Heart left ventricle (tissue), 16 donors: ENCODE results near the gene EMC8. TPM values are rescaled to one million over a fixed set of nuclear protein-coding genes. Genes with fewer than 3 reads are reported as not detected.
A peak's percentile ranks its signal among the peaks of the same experiment; 100 is the strongest.

ENCODE experiments used
- ATAC-seq, 4 donors: fragments of 200-7000 bp; cut with Tn5 transposase; one replicate each; pipeline ENCODE4 v1.9.1; 2020 to 2022; ENCODE audit warnings: moderate library complexity in 4 of 4, mild to moderate bottlenecking in 3 of 4, moderate number of reproducible peaks in 1 of 4
- DNase-seq, 5 donors: peaks; one replicate each; pipeline ENCODE4 v3.0.0-alpha.2; 2020
- H3K27ac ChIP-seq, 12 donors: fragments of 200-600 bp; sonication (generic) in 4 of 12; one replicate each; pipeline versions ENCODE4 v1.5.0 to v1.8.0; 2016 to 2022; ENCODE audit warnings: mild to moderate bottlenecking in 2 of 12
- H3K27me3 ChIP-seq, 9 donors: fragments of 200-600 bp; sonication (generic) in 2 of 9; one replicate each; pipeline versions ENCODE4 v1.5.1 to v1.8.0; 2016 to 2022; ENCODE audit warnings: mild to moderate bottlenecking in 3 of 9
- H3K36me3 ChIP-seq, 9 donors: fragments of 200-600 bp; sonication (generic) in 2 of 9; one replicate each; pipeline versions ENCODE4 v1.5.0 to v1.8.0; 2018 to 2022; ENCODE audit warnings: mild to moderate bottlenecking in 2 of 9
- H3K4me1 ChIP-seq, 12 donors: fragments of 200-600 bp; sonication (generic) in 4 of 12; one replicate each; pipeline versions ENCODE4 v1.5.0 to v1.8.0; 2016 to 2022; ENCODE audit warnings: mild to moderate bottlenecking in 3 of 12
- H3K4me3 ChIP-seq, 12 donors: fragments of 200-600 bp; sonication (generic) in 4 of 12; one replicate each; pipeline versions ENCODE4 v1.5.0 to v1.8.0; 2017 to 2022; ENCODE audit warnings: mild to moderate bottlenecking in 9 of 12, moderate library complexity in 4 of 12
- H3K9me3 ChIP-seq, 12 donors: fragments of 200-600 bp; sonication (generic) in 4 of 12; one replicate each; pipeline versions ENCODE4 v1.5.0 to v1.8.0; 2016 to 2022; ENCODE audit warnings: mild to moderate bottlenecking in 1 of 12
- CTCF ChIP-seq, 12 donors: fragments of 200-600 bp; sonication (generic) in 4 of 12; IDR thresholded peaks; one replicate each; pipeline versions ENCODE4 v1.5.0 to v1.8.0; 2018 to 2022; ENCODE audit warnings: antibody characterized with exemption in 12 of 12, mild to moderate bottlenecking in 5 of 12
- POLR2A ChIP-seq, 2 donors: fragments of 450-650 bp; IDR thresholded peaks; one replicate each; pipeline ENCODE4 v1.6.1; 2017; ENCODE audit warnings: antibody characterized with exemption in 2 of 2, mild to moderate bottlenecking in 2 of 2, moderate library complexity in 2 of 2
- WGBS, 4 donors: extraction: QIAGEN DNeasy Blood & Tissue Kit in 2 of 4; methylation state at CpG; one replicate each; pipeline versions ENCODE4 v1.1.5 to v1.1.7; 2013 to 2018; 5-methylcytosine and 5-hydroxymethylcytosine counted together
- intact Hi-C, 10 donors: fragments of 100-400 bp; cut with DNase I; formaldehyde crosslinking; loops; one replicate each; pipeline versions ENCODE4 v1.11.1 to v1.14.2; 2022
- polyA plus RNA-seq, 2 donors: library from polyadenylated mRNA; stranded (reverse); fragments of 200-250 nt; gene quantifications; one replicate each; pipeline ENCODE4 v1.2.3, GENCODE V29; 2013
- total RNA-seq, 9 donors: library from RNA; depleted of rRNA in 2 of 9; stranded (reverse); fragments of >200 nt in 2 of 9; fragmentation: NEBNext Ultra II Directional in 3 of 9; extraction: Animal tissue kit (Norgen Biotek cat#: 25700) in 3 of 9; gene quantifications; one replicate each; pipeline versions ENCODE4 v1.1.0 to v1.2.4, GENCODE V29; 2016 to 2023
- donor health status: ischemic (EF 13 %, LVEDD 7.1; RV severe dilation, severe dysfunction).
- donor health status: healthy with polysubstance abuse.
- donor health status: DM: no; HTN: yes; CAD: no.
- donor health status: DM: no; HTN: no; CAD: no.
- donor health status: ischemic (EF 25% LVEDD 6.9; RV normal size, moderate dysfunction).
- donor health status: ischemic (EF 25% LVEDD 5.7; RV mildly dilated, moderate dysfunction).
- donor health status: healthy.
- donor health status: DM: yes; HTN: yes; CAD: no.
- donor health status: ischemic (EF 35%, LVEDD 5.7; RV mildly dilated, moderate dysfunction).
- donor health status: nonischemic (EF 11% LVEDD 7.7; RV severe dilation, severe dysfunction).
- donor health status: DM: yes; HTN: yes; CAD: no.
- donor health status: PGD.
- donor health status: ischemic (EF 29% LVEDD 5.4; RV normal size, mild dysfunction).
- donor health status: nonischemic (EF 23%, LVEDD 6.1; RV moderate dilation, normal function).

Gene EMC8
- total and polyA plus RNA-seq, 11 donors = 9.2 to 39.1 (median 24.4) TPM

- TF ChIP-seq CTCF (IDR thresholded peaks at IDR 0.05) (no peak), POLR2A (IDR thresholded peaks at IDR 0.05) (no peak)
- WGBS, 4 donors = 74 to 81% (median 75%) methylated on average over 10 to 21 of the region's 21 CpGs
- intact Hi-C loops = no loop called here
- Histone ChIP-seq H3K9me3 (no peaks in the 10 kb centered on the region), H3K4me1 (peaks cover 0 to 25% (median 0%) of the 10 kb centered on the region in 12 donors), H3K4me3 (no peak overlapping the region), H3K36me3 (no peaks in the 10 kb centered on the region), H3K27me3 (peaks cover 0 to 72% (median 19%) of the 10 kb centered on the region in 9 donors), H3K27ac (no peak overlapping the region)
- DNase-seq (peak in 1 of 5 donors; percentile 54), ATAC-seq (no peak)
Observed at GRCh38 chr16:85835227-85835751, 35.9 kb upstream of the EMC8 start.

GRCh38 chr16:85834741-85835140 is 35.4 kb upstream of the EMC8 start:
- no peaks in the 10 kb centered on the region for H3K9me3 ChIP-seq
- H3K4me1 ChIP-seq = peaks cover 0 to 27% (median 0%) of the 10 kb centered on the region in 12 donors
- 90 to 100% (median 93%) methylated on average over 4 to 5 of the region's 5 CpGs for WGBS, 4 donors

GRCh38 chr16:85833219-85833920 is 34.0 kb upstream of the EMC8 start:
- no peak overlapping the region for H3K4me3 ChIP-seq
- 51 to 69% (median 60%) methylated on average over 20 to 22 of the region's 22 CpGs for WGBS, 4 donors
- peaks cover 0 to 68% (median 24%) of the 10 kb centered on the region in 9 donors for H3K27me3 ChIP-seq
- intact Hi-C loops = no loop called here
- TF ChIP-seq CTCF (IDR thresholded peaks at IDR 0.05) (no peak), POLR2A (IDR thresholded peaks at IDR 0.05) (no peak)
- peaks cover 0 to 20% (median 0%) of the 10 kb centered on the region in 12 donors for H3K4me1 ChIP-seq
- no peaks in the 10 kb centered on the region for H3K36me3 ChIP-seq
- no peaks in the 10 kb centered on the region for H3K9me3 ChIP-seq
- no peak overlapping the region for H3K27ac ChIP-seq
- ATAC-seq (peak in 1 of 4 donors; percentile 24), DNase-seq (no peak)

More at GRCh38 chr16:85834741-85835140, 35.4 kb upstream of the EMC8 start:
- H3K4me3 ChIP-seq = no peak overlapping the region
- DNase-seq = no peak
- H3K27ac ChIP-seq = no peak overlapping the region
- H3K36me3 ChIP-seq = no peaks in the 10 kb centered on the region
- no peak for ATAC-seq
- peaks cover 0 to 77% (median 24%) of the 10 kb centered on the region in 9 donors for H3K27me3 ChIP-seq
- TF ChIP-seq POLR2A (IDR thresholded peaks at IDR 0.05) (no peak), CTCF (IDR thresholded peaks at IDR 0.05) (no peak)
- intact Hi-C loops = no loop called here

- WGBS, 4 donors = 74 to 79% (median 76%) methylated on average over 21 of the region's 21 CpGs
- peaks cover 0 to 61% (median 23%) of the 10 kb centered on the region in 9 donors for H3K27me3 ChIP-seq
Observed at GRCh38 chr16:85832570-85833218, 33.4 kb upstream of the EMC8 start.

More at GRCh38 chr16:85832570-85833218, 33.4 kb upstream of the EMC8 start:
- DNase-seq (no peak), ATAC-seq (no peak)
- intact Hi-C loops = no loop called here
- Histone ChIP-seq H3K27ac (no peak overlapping the region), H3K4me1 (peaks cover 0 to 20% (median 0%) of the 10 kb centered on the region in 12 donors), H3K9me3 (no peaks in the 10 kb centered on the region), H3K4me3 (no peak overlapping the region), H3K36me3 (no peaks in the 10 kb centered on the region)
- TF ChIP-seq CTCF (IDR thresholded peaks at IDR 0.05) (no peak), POLR2A (IDR thresholded peaks at IDR 0.05) (no peak)
